CD4-positive, alpha-beta T cell treated with Interleukin-15 for 4 hours (primary cell): ENCODE measurements around the gene CCDC171.
"Not testable (repeated sequence)": the region's sequence is repeated elsewhere in the genome, so short reads cannot be mapped to it uniquely, and the experiment has no call there.

Experiments used
- DNase-seq: peaks from one replicate; pipeline ENCODE4 v3.0.0-alpha.2; 2020; ENCODE audit warnings: low spot score

Gene CCDC171

DNA sequence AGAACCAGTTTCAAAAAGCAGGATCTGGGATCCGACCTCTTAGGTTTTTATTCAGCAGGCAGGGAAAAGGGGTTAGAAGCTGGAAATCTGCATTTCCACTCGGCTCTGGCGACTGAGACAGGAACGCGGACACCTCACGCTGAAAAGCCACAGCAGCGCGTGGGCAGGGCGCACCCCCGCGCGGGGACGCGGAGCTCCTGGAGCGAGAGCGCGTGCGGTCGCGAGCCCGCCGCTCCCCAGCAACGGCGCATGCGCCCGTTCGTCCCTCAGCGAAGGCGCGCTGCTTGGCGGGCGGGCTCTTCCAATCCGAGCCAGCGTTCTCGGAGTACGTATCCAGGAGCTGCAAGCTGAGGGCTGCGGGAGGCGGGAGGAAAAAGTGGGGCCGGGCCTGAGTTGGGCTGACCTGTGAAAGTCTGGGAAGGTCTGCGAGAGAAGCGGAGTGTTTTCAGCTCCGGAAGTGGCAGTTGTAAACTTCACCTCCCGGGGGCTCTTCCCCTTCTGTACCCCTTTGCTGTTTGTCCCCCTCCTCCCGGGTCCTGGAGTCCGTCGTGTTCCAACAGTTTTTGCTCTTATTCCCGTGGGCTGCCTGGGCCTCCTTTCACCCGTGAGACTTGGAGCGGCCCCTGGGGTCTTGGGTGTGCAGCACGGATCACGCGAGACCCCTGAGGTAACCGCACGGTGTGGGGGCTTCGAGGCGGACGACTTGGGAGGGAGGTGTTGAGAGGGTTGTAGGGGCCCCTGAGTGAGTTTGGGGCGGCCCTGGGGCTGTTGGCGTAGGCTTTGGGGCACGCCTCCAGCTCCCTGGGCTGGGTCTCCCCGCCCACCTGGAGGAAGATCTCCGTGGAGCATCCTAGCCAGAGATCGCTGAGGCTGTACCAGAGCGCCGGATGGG is at the start of gene CCDC171:
TSS of gene CCDC171 (plus strand) at position 408 of the 892 bp plus-strand sequence. CDS start 11,046 bp downstream, outside the sequence.
- DNase-seq, result peak; percentile 83

DNA sequence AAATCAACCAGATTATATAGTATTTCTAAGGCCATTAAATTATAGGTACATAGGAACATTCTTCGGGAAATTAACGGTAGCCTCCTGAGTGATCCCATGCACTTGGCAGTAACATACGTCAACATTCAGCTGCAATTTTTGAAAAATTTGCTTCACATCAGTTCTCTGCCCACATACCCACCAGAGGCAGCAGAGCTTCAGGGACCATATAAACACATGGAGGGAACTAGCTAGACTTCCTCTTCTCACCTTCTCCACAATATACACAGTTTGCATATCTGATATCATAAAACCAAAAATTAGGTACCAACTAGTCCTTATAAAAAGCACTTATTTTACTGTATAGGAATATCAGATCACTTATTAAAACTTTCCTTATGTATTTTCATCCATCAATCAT is 46.9 kb upstream of the CCDC171 start:
- DNase-seq, result no peak

DNA sequence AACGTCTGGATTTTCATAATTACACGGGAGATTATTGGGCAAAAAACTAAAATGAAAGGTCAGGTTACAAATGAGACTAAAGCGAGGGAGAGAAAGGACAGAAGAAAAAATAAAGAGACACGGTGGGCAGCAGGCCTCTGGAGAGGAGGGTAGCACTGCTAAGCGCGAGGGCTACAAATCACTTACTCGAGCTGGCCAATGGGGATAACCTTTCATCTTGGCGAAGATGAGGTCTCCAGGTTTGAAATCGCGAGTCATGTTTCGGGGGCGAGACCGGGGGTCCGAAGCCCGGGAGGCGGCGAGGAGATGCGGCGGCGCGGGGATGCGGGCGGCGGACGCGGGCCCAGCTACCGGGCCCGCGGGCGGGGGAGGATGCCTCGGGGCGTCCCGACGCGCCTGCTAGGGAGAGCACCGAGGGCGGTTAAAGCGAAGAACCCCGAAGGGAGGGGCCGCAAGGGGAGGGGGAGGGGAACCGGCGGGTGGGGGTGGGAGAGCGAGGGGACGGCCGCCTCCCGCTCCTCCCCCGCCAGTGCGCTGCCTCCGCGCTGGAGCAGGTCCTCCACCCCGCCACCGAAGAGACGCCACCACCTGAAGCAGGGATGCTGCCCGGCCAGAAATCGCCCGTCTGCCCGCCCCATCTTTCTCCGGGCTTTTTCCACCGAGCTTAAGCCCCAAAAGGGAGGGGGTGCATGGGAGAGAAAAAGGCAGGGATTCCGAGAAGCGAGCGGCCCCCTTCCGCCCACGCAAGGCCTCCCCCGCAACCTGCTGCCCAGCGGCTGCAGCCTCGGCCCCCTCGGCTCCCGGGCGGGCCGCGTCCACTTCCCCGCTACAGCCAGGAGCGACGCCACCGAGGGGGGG is 42.7 kb upstream of the CCDC171 start:
- DNase-seq, result peak; percentile 61

DNA sequence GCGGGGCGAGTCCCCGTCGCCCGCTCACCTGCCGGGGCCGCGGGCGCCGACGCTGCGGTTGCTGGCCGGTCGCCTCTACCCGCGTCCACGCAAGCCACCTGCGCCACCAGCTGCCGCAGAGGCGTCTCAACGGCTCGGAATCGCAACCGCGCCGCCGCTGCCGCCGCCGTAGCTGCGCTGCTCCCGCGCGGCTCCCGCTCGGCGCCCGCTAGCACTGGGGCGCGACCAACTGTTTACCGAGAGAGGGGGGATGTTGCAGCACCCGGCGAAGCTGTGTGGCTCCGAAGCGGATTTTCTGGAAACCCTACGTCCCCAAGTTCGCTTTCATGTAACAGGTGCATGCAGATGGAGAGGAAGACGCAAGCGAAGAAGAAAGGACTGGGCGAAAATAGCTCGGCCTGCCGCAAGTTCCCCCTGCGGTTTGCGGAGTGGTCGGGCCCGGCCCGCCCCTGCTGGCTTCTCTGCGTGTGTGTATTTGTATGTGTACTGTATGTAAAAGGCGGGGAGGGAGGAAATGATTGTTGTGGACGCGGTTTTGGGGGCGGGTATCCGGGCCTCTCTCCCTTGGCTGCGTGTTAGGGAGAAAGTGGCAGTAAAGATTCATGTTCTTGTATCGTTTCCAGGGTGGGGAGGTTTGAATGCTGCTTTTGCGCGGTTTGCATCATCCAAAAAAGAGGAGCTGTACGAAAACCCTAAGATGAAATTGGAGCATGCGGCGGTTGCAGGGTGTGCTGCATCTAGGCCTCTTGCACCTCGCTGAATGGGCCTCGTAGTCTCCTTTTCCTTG is 41.9 kb upstream of the CCDC171 start, which contains the start of gene PSIP1:
TSS of gene PSIP1 (minus strand) at position 182 of the 787 bp plus-strand sequence. CDS start 782 bp downstream, outside the sequence.
- peak; percentile 86 for DNase-seq

DNA sequence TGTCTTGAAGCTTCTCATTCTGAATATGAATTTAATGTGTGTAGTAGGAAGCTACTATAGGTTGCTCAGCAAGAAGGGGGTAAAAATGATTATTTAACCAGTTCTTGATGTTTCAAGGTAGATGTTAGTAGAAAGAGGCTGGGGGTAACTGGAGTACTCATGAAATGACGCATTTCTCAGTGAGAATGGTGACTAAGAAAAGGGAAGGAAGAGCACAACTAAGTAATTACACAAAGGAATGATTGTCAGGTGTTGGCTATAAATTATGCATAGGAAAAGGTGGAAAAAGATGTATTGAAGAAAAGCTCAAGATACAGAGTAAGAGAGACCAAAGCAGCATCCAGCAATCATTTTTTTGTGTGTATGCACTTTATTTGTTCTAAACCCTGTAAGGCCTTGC is 40.6 kb upstream of the CCDC171 start:
- no peak for DNase-seq

DNA sequence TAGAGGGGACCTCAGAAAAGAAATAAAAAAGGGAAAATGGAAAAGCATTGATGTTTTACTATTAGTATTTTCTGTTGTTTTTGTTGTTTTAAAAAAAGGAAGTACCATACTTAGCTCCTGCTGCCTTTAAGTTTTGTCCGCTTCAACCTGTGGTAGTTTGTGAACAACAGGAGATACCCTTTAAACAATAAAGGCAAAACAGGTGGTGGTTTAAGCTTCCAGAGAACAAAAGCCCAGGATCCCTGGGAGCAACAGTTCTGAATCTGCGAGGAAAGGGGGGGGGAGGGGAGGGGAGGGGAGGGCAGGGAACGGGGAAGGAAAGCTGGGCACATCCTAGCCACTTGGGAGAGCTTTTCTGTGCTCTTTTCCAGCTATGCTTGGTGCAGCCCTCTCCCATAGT is 40.0 kb upstream of the CCDC171 start:
- DNase-seq, result no peak

DNA sequence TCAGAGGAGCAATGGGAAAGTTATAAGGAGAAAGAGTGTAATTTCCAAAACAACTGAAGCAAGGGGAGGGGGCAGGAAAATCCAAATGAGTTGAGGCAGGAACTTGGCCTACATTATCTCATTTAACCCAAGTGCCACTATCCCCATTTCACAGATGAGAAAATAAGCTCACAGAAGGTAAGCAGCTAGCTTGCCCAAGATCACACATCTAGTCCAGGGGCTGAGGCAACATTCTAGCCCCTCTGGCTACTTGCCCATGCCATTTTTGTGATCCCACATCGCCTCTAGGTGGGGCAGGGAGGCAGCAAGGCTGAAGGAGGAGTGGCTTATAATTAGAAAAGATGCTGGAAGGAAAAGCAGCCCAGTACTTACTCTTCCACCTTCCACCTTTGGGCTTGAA is 39.5 kb upstream of the CCDC171 start:
- DNase-seq, result no peak

DNA sequence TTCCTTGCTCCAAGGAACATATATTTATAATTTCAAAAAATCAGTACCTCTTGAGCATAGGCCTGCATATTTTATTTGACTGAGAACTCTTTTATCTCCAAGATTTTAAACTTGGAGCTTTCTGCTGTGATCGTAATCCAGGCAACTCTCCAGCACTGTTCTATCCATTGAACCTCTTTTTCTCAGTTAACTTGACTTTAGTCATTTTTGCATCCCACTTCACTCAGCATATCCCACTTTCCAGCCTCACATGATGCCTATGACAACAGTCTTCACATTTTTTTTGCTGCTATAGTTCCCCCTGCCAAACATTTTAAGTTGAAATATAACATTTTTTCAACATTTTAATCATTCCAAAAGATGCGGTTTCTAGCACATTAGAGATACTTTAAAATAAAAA is 33.0 kb upstream of the CCDC171 start:
- no peak for DNase-seq

DNA sequence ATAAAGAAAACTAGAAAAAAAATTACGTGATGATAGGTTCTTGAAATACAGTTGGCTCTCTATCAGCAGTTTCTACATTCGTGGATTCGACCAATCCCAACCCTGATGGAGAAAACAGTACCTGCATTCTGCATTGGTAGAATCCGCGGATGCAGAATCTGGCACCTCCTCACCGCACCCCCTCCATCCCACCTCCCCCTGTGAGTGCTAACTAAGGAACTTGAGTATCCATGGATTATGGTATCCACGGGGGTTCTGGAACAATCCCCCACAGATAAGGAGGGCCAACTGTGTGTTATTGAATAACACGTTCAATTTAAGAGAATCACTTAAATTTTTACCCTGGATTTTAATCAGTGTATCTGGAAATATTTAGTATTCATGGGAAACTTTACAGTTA is 31.6 kb upstream of the CCDC171 start:
- DNase-seq, result no peak

DNA sequence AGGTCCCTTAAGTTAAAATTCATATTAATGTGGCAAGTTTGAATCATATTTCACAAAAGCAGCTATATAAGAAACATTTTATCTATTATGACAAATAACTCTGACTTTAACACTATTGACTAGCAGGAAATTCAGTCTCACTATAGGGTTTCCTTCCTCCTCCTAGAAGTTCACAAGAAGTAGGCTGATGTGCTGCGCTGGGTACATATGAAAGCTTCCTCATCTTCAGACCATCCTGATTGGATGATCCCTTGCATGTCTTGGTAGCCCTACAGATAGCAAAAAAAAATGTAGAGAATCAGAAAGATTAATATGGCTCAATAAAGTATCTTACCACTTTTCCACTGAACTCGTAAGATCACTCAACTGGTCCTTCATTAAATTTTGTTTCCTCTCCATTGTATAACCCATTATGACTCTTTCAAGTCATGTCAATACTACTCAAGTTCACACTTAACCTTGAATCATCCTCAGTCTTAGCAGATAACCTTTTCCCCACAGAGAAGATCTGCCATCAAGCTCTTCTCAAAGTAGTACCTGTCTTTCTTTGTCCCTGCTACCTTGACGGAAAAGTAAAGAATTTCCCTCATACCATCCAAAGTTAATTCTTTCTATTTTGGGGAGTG is 30.6 kb upstream of the CCDC171 start:
- no peak for DNase-seq

DNA sequence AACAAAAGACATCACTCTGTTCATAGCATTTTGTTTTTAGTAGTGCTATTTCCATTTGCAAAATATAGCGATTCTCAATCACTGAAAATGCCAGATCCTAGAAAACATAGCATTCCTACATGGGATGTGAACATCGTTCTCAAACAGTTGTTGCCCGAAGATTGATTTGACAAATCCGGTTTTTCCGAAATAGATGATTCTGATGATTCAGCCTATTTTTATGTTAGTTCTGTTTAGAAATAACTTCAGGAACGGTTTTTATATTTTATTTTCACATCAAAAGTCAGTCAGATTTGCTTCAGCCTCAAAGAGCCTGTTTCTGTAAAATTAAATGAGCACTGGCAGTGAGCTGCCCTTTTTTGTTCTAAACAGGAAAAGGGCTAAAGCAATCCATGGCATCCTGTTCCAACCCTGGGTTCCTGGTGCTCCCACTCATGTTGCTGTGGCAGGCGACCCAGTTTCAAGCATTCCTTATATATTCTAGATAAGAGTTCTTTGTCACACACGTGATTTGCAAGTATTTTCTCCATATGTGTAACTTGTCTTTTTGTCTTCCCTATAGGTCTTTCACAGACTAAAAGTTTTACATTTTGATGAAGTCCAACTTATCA is 27.9 kb upstream of the CCDC171 start:
- no peak for DNase-seq

DNA sequence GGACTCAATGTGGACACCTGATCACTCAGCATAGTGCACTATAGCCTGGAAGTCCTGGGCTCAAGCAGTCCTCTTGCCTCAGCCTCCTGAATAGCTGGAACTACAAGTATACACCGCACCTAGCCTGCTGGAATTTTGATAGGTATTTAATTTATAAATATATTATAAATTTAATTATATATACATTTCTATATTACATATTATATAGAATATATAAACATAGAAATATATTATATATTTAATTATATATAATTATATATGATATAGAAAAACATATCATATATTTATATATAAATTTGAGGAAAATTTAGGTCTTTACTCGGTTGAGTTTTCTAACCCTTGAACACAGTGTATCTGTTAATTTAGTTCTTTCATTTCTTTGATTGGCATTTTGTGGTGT is 26.9 kb upstream of the CCDC171 start:
- no peak for DNase-seq

DNA sequence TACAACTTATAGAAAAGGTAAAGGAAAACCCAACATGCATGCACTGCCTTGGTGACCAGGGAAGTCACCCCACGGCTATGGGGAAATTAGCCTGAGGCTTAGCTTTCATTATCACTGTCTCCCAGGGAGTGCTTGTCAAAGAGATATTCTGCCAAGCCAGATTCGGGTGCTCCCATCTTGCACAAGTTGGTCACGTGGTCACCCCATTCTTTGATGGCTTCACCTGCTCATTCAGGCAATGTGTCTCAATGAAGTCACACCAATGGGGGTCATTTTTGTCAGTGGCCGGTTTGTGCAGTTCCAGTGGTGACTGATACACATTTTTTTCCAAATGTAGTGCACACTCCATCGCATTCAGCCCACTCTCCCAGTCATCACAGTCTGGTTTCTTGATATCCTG is 25.8 kb upstream of the CCDC171 start:
- not testable (repeated sequence) for DNase-seq

DNA sequence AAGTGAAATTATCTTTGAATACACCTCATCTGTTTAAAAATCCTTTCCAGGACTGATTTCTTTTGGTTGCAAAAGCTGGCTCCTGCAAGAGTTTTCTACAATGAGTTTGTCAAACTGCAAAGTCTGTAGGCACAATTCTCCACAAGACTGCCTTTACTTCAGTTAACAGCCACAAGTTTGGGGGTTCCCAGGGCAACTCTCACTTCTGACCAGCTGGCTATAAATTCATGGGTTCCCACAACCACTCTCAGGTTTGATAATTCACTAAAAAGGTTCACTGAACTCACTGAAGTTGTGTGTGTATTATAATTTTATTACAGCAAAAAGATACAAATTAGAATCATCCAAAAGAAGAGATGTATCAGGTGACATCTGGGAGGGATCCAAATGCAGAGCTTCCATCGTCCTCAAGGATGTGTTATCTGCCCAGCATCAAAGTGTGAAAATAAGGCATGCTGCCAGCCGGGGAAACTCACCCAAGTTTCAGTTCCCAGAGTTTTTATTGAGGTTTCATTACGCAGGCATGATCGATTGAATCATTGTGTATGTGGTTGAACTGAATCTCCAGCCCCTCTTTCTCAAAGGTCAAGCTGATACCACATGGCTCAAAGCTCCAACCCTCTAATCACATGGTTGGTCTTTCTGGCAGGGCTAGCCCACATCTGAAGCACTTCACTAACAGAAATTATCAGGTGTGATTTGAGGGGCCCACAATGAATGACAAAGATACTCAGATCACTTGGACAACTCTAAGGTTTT is 23.1 kb upstream of the CCDC171 start:
- no peak for DNase-seq

DNA sequence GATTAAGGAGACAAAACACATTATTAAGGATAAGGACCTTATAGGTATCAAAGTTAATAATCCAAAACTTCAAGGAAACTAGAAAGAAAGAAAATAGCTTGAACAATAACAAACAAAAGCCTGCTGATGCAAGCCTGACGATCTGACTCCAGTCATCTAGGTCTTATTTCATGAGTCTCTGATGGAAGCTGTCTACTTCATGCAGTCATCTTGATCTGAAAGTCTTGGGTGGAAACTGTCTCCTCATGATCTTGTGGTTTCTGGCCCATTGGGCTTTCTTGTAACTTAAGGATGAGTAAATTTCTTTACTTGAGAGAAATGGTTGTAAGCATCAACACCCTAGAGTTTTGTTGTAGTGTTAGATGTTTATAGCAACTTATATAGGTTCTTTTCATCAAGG is 21.5 kb upstream of the CCDC171 start:
- DNase-seq, result no peak

DNA sequence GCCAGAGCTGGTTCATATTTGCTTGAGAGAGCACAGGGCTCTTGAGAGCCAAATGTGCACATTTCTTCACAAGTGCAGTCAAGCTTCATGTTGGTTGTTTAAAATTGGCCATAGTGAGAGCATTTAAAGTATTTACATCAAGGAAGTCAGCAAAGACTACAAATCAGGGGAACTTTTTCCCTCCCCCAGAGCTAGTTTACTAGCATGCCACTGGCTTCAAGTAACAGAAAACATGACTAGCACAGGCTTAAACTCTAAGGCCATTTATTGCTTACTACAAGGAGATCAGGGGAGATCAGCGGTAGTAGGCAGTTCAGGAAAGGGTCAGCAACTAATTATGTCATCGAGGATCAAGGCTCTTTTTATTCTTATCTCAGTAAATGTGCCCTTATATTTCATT is 11.0 kb upstream of the CCDC171 start:
- no peak for DNase-seq

DNA sequence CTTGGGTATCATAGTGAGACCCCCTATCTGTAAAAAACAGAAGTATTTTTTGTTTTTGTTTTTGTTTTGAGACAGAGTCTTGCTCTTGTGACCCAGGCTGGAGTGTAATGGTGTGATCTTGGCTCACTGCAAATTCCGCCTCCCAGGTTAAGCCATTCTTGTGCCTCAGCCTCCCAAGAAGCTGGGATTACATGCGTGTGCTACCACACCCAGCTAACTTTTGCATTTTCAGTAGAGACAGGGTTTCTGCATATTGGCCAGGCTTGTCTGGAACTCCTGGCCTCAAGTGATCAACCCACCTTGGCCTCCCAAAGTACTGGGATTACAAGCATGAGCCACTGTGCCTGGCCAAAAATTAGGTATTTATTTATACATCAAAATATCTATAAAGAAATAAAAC is 10.2 kb upstream of the CCDC171 start:
- no peak for DNase-seq

DNA sequence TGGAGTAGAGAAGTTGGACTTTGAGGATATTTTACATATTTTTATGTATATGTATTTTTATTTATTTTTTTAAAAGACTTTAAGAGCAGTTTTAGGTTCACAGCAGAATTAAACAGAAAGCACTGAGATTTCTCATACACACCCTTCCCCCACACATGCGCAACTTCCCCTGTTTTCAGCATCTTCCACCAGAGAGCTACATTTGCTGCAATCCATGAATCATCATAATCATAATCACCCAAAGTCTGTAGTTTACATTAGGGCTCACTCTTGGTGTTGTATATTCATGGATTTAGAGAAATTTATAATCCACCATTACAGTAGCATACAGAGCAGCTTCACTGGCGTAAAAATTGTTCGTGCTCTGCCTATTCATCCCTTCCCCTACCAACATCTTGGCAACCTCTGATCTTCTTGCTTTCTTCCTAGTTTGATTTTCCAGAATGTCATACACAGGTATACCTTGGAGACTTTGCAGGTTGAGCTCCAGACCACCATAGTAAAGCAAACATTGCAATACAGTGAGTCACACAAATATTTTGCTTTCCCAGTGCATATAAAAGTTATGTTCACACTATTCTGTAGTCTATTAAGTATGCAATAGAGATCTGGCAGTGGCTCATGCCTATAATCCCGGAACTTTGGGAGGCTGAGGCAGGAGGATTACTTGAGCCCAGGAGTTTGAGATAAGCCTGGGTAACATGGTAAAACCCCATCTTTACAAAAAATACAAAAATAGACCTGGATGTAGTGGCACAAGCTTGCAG is 9.6 kb upstream of the CCDC171 start:
- no peak for DNase-seq

DNA sequence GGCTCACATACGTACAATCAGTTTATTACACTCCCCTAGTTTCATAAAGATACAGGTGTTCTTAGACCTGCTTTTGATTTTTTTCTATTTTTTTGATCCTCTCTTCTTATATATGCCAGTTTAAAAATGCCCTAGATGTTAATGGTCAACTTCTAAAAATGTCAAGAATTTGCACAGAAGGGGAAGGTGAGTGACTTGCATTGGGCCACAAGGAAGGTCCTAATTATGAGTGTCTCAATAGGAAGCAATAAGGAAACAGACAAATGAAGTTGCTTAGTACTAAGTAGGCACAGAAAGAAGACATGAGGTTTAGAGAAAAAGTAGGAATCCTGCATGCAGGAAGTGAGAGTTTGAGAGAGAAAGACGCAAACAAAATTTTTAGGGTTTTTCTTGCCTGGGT is 3.2 kb upstream of the CCDC171 start:
- DNase-seq, result no peak

DNA sequence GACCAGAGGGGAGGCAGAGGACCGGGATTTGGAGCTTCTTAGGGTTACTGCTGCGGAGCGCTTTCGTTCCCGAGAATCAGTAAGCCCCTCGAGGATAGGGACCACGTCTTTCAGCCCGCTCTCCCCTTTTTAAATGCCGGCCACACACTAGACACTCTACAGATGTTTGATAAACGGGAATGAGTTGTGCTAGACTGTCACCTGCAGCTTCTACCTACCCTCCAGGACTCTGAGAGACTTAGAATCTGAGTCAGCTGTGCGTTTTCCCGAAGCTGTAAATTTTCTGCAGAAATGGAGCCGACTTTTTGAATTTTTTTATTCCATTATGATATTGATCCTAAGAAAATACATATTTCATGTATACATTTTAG is 670 bp downstream of the CCDC171 start:
- no peak for DNase-seq
